Limb (tissue), 2 donors: ENCODE measurements around the gene TBCCD1.
A peak's percentile ranks its signal among the peaks of the same experiment; 100 is the strongest.
"Not testable (repeated sequence)": the region's sequence is repeated elsewhere in the genome, so short reads cannot be mapped to it uniquely, and the experiment has no call there.

Source experiments
- DNase-seq, 2 donors: peaks; one replicate each; pipeline ENCODE4 v3.0.0-alpha.2; 2016; ENCODE audit errors: extremely low spot score in 2 of 2

TBCCD1 gene

GRCh38 chr3:186596568-186597287 lies 29.6 kb upstream of the TBCCD1 start:
- no peak for DNase-seq

GRCh38 chr3:186594591-186595113 lies 27.5 kb upstream of the TBCCD1 start:
- no peak for DNase-seq

GRCh38 chr3:186593862-186594261 lies 26.7 kb upstream of the TBCCD1 start:
- DNase-seq = no peak

GRCh38 chr3:186592682-186593081 lies 25.5 kb upstream of the TBCCD1 start:
- no peak for DNase-seq

- no peak for DNase-seq
These were observed 23.6 kb upstream of the TBCCD1 start for GRCh38 chr3:186590580-186591295.

- DNase-seq = no peak
These were observed 22.9 kb upstream of the TBCCD1 start for GRCh38 chr3:186589856-186590579.

GRCh38 chr3:186589121-186589520 lies 22.0 kb upstream of the TBCCD1 start:
- no peak for DNase-seq

GRCh38 chr3:186588632-186589031 lies 21.5 kb upstream of the TBCCD1 start:
- DNase-seq = no peak

GRCh38 chr3:186587183-186587582 lies 20.0 kb upstream of the TBCCD1 start:
- no peak for DNase-seq

GRCh38 chr3:186586245-186586644 lies 19.1 kb upstream of the TBCCD1 start:
- DNase-seq = not testable (repeated sequence)

GRCh38 chr3:186583831-186584230 lies 16.7 kb upstream of the TBCCD1 start:
- no peak for DNase-seq

GRCh38 chr3:186582541-186582940 lies 15.4 kb upstream of the TBCCD1 start:
- DNase-seq = no peak

- DNase-seq = no peak
These were observed 13.6 kb upstream of the TBCCD1 start for GRCh38 chr3:186580785-186581184.

- DNase-seq = no peak
These were observed 10.4 kb upstream of the TBCCD1 start for GRCh38 chr3:186577521-186577920.

GRCh38 chr3:186571644-186572013 lies 4.5 kb upstream of the TBCCD1 start:
- no peak for DNase-seq

- no peak for DNase-seq
These were observed 4.0 kb upstream of the TBCCD1 start for GRCh38 chr3:186570941-186571643.

GRCh38 chr3:186570096-186570940 lies 3.2 kb upstream of the TBCCD1 start, which contains the start of gene DNAJB11:
Gene DNAJB11, plus strand, starts transcription at chr3:186570720. Its CDS starts 178 bp downstream, at chr3:186570898.
- peak; percentile 98 to 99 for DNase-seq

GRCh38 chr3:186569779-186570095 lies 2.6 kb upstream of the TBCCD1 start:
- no peak for DNase-seq

- DNase-seq = not testable (repeated sequence)
These were observed 2.2 kb upstream of the TBCCD1 start for GRCh38 chr3:186569361-186569760.

GRCh38 chr3:186566772-186567071 lies 417 bp downstream of the TBCCD1 start:
- DNase-seq = no peak

GRCh38 chr3:186564586-186564985 lies 2.6 kb downstream of the TBCCD1 start:
- no peak for DNase-seq
